Osteoblast (primary cell): ENCODE results near the gene TNFRSF8. TPM values are rescaled to one million over a fixed set of nuclear protein-coding genes. Genes with fewer than 3 reads are reported as not detected.

Experiments used
- DNase-seq: peaks from one replicate; pipeline ENCODE4 v3.0.0; 2011; ENCODE audit warnings: low spot score, mixed read lengths; ENCODE audit not compliant: insufficient read length; ENCODE audit errors: missing footprints
- H2AFZ ChIP-seq: 2 replicates; pipeline ENCODE4 v1.6.0; 2011; ENCODE audit warnings: mild to moderate bottlenecking, low read length
- H3K27ac ChIP-seq: 2 replicates; pipeline ENCODE4 v1.5.1; 2011; ENCODE audit warnings: mild to moderate bottlenecking, low read depth, low read length, moderate library complexity
- H3K27me3 ChIP-seq: 2 replicates; pipeline ENCODE4 v1.6.0; 2012; ENCODE audit warnings: mild to moderate bottlenecking, control low read depth, inconsistent platforms, low read length, moderate library complexity; ENCODE audit not compliant: insufficient read depth
- H3K36me3 ChIP-seq: 2 replicates; pipeline ENCODE4 v1.5.1; 2011; ENCODE audit warnings: mild to moderate bottlenecking, low read length, control low read depth, moderate library complexity; ENCODE audit not compliant: insufficient read depth
- H3K4me1 ChIP-seq: 2 replicates; pipeline ENCODE4 v1.5.1; 2011; ENCODE audit warnings: mild to moderate bottlenecking, low read length, control low read depth, moderate library complexity; ENCODE audit not compliant: insufficient read depth
- H3K4me2 ChIP-seq: 2 replicates; pipeline ENCODE4 v1.6.0; 2011; ENCODE audit warnings: mild to moderate bottlenecking, low read length; ENCODE audit not compliant: insufficient read depth
- H3K4me3 ChIP-seq: fragments of 200-600 bp; sonication (generic); 3 replicates; pipeline ENCODE4 v1.5.1; 2012; ENCODE audit warnings: mild to moderate bottlenecking, low read length, inconsistent platforms; ENCODE audit not compliant: insufficient read depth
- H3K79me2 ChIP-seq: 2 replicates; pipeline ENCODE4 v1.6.0; 2012; ENCODE audit warnings: mild to moderate bottlenecking, low read length, control low read depth, inconsistent platforms; ENCODE audit not compliant: insufficient read depth
- H3K9me3 ChIP-seq: 2 replicates; pipeline ENCODE4 v1.5.1; 2011; ENCODE audit warnings: low read depth, low read length, control low read depth
- H4K20me1 ChIP-seq: 2 replicates; pipeline ENCODE4 v1.6.0; 2012; ENCODE audit warnings: mild to moderate bottlenecking, low read length, control low read depth; ENCODE audit not compliant: insufficient read depth
- CTCF ChIP-seq: IDR thresholded peaks from 2 replicates; pipeline ENCODE4 v1.5.1; 2011; ENCODE audit warnings: mild to moderate bottlenecking, low read depth, low read length, moderate library complexity; ENCODE audit errors: extremely low read depth
- total RNA-seq: library from RNA; depleted of rRNA; stranded (reverse); fragments of >200 nt; gene quantifications from 2 replicates; pipeline ENCODE4 v1.2.3, GENCODE V29; 2012

The TNFRSF8 gene
- total RNA-seq, 1 donor: under 0.01 TPM

DNA sequence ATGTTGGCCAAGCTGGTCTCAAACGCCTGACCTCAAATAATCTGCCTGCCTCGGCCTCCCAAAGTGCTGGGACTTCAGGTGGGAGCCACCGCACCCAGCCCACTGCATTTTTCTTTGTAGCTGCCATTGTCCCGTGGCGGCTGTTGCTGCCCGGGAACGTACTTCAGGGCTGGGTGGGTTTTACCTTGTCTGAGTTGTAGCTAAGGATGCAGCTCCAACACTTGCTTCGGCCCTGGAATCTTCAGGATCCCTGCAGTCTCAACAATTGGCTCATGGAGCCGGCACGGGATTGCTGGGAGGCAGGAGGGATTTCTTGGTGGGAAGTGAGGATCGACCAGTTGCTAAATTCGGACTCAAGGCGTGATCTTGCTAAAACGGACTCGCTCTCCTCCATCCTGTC is 10.7 kb downstream of the TNFRSF8 start:
- no peak for DNase-seq
- no peak overlapping the region for H2AFZ ChIP-seq
- peaks cover 11% of the 10 kb centered on the region for H3K4me1 ChIP-seq
- no peak for TF ChIP-seq CTCF
- no peaks in the 10 kb centered on the region for H3K36me3 ChIP-seq
- no peaks in the 10 kb centered on the region for H4K20me1 ChIP-seq
- no peaks in the 10 kb centered on the region for H3K9me3 ChIP-seq
- no peak overlapping the region for H3K4me3 ChIP-seq
- no peaks in the 10 kb centered on the region for H3K27me3 ChIP-seq
- no peaks in the 10 kb centered on the region for H3K79me2 ChIP-seq
- H3K4me2 ChIP-seq: no peak overlapping the region
- no peak overlapping the region for H3K27ac ChIP-seq

- H3K27me3 ChIP-seq: no peaks in the 10 kb centered on the region
- peak; percentile 77 for DNase-seq
- no peaks in the 10 kb centered on the region for H4K20me1 ChIP-seq
- no peaks in the 10 kb centered on the region for H3K36me3 ChIP-seq
- H3K27ac ChIP-seq: peak overlapping the region; percentile 91
- no peak for TF ChIP-seq CTCF
- H3K9me3 ChIP-seq: no peaks in the 10 kb centered on the region
- H3K4me3 ChIP-seq: peak overlapping the region; percentile 7
- peaks cover 11% of the 10 kb centered on the region for H3K4me1 ChIP-seq
- peak overlapping the region; percentile 65 for H3K4me2 ChIP-seq
- no peaks in the 10 kb centered on the region for H3K79me2 ChIP-seq
- H2AFZ ChIP-seq: peak overlapping the region; percentile 90
Observed at GRCh38 chr1:12075195-12076114, 12.4 kb downstream of the TNFRSF8 start.

GRCh38 chr1:12076425-12077005 is 13.4 kb downstream of the TNFRSF8 start:
- no peak for TF ChIP-seq CTCF
- Histone ChIP-seq H2AFZ (no peak overlapping the region), H4K20me1 (no peaks in the 10 kb centered on the region), H3K27ac (peak overlapping the region; percentile 91), H3K79me2 (no peaks in the 10 kb centered on the region), H3K4me3 (no peak overlapping the region), H3K9me3 (no peaks in the 10 kb centered on the region), H3K27me3 (no peaks in the 10 kb centered on the region), H3K36me3 (no peaks in the 10 kb centered on the region), H3K4me1 (peaks cover 11% of the 10 kb centered on the region), H3K4me2 (no peak overlapping the region)
- peak; percentile 50 for DNase-seq

GRCh38 chr1:12078575-12078937 is 15.5 kb downstream of the TNFRSF8 start:
- H2AFZ ChIP-seq: no peak overlapping the region
- H3K27me3 ChIP-seq: no peaks in the 10 kb centered on the region
- no peak overlapping the region for H3K4me2 ChIP-seq

More at GRCh38 chr1:12078575-12078937, 15.5 kb downstream of the TNFRSF8 start:
- Histone ChIP-seq H4K20me1 (no peaks in the 10 kb centered on the region), H3K4me1 (peaks cover 13% of the 10 kb centered on the region), H3K79me2 (no peaks in the 10 kb centered on the region), H3K27ac (no peak overlapping the region), H3K36me3 (no peaks in the 10 kb centered on the region), H3K9me3 (peaks cover 2% of the 10 kb centered on the region), H3K4me3 (no peak overlapping the region)
- no peak for TF ChIP-seq CTCF
- DNase-seq: no peak
